Omental fat pad (tissue), 4 donors: ENCODE results near the gene FH. TPM values are rescaled to one million over a fixed set of nuclear protein-coding genes. Genes with fewer than 3 reads are reported as not detected.

ENCODE experiments used
- ATAC-seq: fragments of 150-250 bp; one replicate; pipeline ENCODE4 v1.9.1; 2016; ENCODE audit warnings: mild to moderate bottlenecking, moderate library complexity; ENCODE audit not compliant: low FRiP score
- DNase-seq: peaks from one replicate; pipeline ENCODE4 v3.0.0-alpha.2; 2019; ENCODE audit warnings: low spot score
- total RNA-seq, 4 donors: library from RNA; depleted of rRNA; stranded (reverse); fragments of >200 nt; gene quantifications; one replicate each; pipeline ENCODE4 v1.1.0, GENCODE V29; 2016
- TF ChIP-seq, protein P1 (sequence below), 3 donors: fragments of 450-650 bp; IDR thresholded peaks; one replicate each; pipeline ENCODE4 v1.5.1; 2016 to 2017; ENCODE audit warnings: antibody characterized with exemption in 3 of 3, mild to moderate bottlenecking in 3 of 3, moderate library complexity in 2 of 3

FH gene
- total RNA-seq, 4 donors from 2014 or later: 28.5 to 61.6 (median 47.0) TPM

DNA sequence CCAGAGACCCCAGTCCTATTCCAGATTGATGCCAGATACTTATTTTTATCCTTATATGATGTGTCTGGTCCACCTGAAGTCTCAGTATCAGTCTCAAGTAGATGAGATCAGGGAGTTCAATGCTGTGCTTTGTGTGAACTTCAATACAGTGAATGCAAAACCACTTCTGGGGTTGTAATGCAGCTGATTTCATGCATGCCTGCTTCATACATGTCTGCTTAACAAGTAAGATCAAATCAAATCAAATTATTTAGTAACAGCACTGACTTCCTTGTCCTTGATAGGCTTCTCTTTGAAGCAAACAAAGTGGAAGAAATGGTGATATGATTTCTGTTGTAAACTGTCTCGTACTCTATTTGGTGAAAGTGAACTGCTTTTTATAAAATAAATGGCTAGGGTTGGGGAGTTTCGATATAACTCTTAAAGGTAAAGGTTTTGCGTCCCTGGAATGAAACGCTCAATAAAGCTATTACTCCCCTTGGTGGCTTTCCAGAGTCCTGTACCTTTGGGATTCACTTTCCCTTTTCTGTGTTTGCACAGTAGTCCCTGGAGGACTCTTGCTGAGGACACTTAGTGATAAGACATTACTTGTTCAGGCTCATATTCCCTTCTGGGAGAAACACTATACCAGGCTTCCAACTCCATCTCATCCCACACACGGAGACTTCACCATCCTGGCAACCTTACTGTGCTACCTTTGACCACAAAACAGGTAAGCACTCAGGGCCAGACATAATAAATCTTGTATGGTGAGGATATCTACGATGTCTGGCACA lies 59.3 kb downstream of the FH start:
- no peak for ATAC-seq
- TF ChIP-seq, protein P1, sequence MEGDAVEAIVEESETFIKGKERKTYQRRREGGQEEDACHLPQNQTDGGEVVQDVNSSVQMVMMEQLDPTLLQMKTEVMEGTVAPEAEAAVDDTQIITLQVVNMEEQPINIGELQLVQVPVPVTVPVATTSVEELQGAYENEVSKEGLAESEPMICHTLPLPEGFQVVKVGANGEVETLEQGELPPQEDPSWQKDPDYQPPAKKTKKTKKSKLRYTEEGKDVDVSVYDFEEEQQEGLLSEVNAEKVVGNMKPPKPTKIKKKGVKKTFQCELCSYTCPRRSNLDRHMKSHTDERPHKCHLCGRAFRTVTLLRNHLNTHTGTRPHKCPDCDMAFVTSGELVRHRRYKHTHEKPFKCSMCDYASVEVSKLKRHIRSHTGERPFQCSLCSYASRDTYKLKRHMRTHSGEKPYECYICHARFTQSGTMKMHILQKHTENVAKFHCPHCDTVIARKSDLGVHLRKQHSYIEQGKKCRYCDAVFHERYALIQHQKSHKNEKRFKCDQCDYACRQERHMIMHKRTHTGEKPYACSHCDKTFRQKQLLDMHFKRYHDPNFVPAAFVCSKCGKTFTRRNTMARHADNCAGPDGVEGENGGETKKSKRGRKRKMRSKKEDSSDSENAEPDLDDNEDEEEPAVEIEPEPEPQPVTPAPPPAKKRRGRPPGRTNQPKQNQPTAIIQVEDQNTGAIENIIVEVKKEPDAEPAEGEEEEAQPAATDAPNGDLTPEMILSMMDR (IDR thresholded peaks at IDR 0.05): no peak
- DNase-seq: no peak

DNA sequence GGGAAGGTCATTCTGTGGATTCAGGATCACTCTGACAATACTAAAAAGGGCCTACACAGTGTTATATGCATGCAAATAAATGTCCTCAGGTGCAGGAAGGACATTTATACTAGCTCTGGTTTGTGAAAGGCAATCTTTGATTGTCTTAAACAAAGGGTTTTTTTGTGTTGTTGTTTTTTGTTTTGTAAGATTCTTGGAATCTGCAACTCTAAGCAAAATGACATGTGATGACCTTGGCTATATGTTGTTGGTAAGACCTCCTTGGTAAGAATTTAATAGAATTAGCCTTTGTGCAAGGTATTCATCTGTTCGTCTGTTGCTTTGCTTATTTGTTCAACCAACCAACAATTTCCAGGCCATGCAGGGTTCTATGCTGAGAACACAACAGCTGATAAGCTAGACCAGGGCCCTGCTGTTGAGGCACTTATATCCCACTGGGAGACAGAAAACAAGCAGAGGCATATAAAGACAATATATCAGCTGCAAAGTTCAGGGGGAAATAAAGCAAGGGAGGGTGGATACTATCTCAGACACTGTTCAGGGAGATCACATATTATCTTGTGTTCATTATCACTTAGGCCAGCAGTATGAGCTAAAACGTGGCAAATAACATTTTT lies 60.3 kb downstream of the FH start:
- TF ChIP-seq, protein P1 (IDR thresholded peaks at IDR 0.05): no peak
- no peak for DNase-seq

DNA sequence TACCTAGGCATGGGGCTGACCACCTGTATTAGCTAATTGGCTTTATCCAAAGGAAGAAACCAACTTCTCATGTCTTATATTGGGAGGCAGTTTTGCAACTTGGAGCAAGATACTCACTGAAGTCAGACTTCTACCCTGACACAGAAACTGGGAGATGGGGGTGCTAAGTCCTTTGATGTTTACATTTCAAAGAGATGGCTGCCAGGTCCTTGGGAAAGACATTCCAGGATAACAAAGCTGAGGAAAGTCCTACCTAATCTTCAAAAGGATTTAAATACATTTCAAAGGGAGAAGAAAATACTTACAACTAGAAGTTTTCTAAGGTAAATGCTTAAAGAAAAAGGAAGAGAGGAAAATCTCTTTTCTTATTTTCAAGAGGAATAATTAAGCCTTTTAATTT lies 62.1 kb downstream of the FH start:
- ATAC-seq (no peak), DNase-seq (no peak)
- TF ChIP-seq, protein P1 (IDR thresholded peaks at IDR 0.05): no peak

More for the DNA sequence above, 60.3 kb downstream of the FH start:
- ATAC-seq: no peak

DNA sequence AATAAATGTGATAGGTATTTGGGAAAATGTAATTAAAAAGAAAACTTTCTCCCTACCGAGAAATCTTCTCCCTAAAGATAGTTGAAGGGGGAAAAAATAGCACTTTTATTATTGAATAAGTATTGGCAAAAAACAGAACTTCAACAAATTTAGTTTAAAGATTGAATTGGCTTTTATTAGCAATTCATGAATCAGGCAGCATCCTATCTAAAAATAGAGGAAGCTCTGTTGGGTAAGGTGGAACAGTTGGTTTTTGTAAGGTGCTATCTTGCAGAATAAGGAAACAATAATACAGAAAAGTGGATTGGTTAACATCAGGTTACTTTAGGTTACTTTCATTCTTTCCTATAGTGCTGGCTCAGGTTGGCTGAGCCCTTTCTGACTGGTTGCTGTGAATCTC lies 62.8 kb downstream of the FH start:
- TF ChIP-seq, protein P1 (IDR thresholded peaks at IDR 0.05): no peak
- DNase-seq (no peak), ATAC-seq (no peak)

DNA sequence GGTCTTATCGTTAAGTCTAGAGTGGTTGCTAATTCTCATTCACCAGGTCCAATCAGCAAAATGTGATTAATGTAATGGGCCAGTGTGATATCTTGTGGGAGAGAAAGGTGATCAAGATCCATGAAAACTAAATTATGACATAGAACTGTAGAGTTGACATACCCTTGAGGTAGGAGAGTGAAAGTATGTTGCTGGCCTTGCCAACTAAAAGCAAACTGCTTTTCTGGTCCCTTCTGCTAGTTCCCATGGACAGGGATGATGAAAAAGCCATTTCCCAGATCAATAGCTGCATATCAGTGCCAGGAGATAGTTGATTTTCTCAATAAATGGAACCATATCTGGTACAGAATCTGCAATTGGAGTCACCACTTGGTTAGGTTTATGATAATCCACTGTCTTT lies 65.8 kb downstream of the FH start:
- no peak for DNase-seq
- ATAC-seq: no peak
- TF ChIP-seq, protein P1 (IDR thresholded peaks at IDR 0.05): no peak

DNA sequence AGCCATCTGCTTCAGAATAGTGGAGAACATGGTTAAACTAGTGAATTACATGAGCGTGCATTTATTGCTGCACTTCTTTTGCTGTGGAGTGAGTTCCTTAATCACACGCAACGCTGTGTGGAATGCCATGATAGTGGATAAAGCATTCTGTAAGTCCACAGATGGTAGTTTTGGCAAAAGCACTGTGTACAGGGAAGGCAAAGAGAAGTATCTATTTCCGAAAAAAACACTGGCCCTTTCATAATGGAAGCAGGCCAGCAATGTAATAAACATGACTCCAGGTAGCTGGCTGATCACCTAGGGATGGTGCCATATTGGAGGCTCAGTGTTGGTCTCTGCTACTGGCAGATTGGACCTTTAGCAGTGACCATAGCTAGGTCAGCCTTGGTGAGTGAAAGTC lies 67.6 kb downstream of the FH start:
- TF ChIP-seq, protein P1 (IDR thresholded peaks at IDR 0.05): no peak
- ATAC-seq (no peak), DNase-seq (no peak)

Other genes starting within 250 kb of the FH start
- gene RGS7, start 162.6 kb downstream of the FH start, total RNA-seq: under 1 TPM in 1 of 4 donors, not detected in 3; 0.47 TPM
- 1 to 10 TPM; 1.3 to 4.4 (median 2.5) TPM for gene KMO, start 12.6 kb upstream of the FH start, total RNA-seq
- gene CHML, start 120.6 kb upstream of the FH start, total RNA-seq: 10 to 100 TPM in 1 of 4 donors, 1 to 10 TPM in 3; 4.8 to 12.6 (median 7.7) TPM
- 10 to 100 TPM; 10.9 to 20.0 (median 12.8) TPM for gene OPN3, start 120.6 kb upstream of the FH start, total RNA-seq
- not detected for gene WDR64, start 132.5 kb upstream of the FH start, total RNA-seq